ENCODE results near the gene COPB2. TPM values are rescaled to one million over a fixed set of nuclear protein-coding genes. Genes with fewer than 3 reads are reported as not detected.

COPB2 gene
- total and polyA plus RNA-seq, 2 donors (not counting 1 experiment from before 2014, with no cell fraction given), result 15.9 to 75.4 TPM

DNA sequence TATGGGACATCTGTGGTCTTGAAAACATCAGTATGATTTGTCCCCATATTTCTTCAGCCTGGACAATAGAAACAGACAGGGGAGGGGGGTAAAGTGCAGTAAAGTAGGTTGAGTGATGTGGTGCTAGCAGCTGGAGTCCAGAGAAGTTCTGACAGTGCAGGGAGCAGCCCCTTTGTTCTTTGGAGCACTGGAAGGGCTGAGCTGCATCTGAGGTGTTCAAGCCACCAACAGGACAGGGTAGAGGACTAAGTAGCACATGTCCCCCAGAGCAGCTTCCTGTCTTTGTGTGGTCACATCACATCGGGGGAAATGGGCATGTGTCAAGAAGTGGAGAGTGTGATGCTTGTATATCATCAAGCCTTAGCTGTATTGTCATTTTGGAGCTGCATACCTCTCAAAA lies 33.6 kb downstream of the COPB2 start:
- no peak overlapping the region for H2AFZ ChIP-seq (ENCODE audit: insufficient read depth, low read depth, low read length, poor library complexity, severe bottlenecking)
- no peaks in the 10 kb centered on the region for H3K9me3 ChIP-seq (ENCODE audit: control extremely low read depth in 1 of 3, control insufficient read depth in 2 of 3, insufficient read depth in 1 of 3, low read length in 2 of 3)
- no peaks in the 10 kb centered on the region for H4K20me1 ChIP-seq (ENCODE audit: control insufficient read depth, insufficient read depth, low read length, poor library complexity, severe bottlenecking)
- no peak overlapping the region for H3K27ac ChIP-seq (ENCODE audit: low read length in 2 of 2)
- no peaks in the 10 kb centered on the region for H3K79me2 ChIP-seq (ENCODE audit: control insufficient read depth, insufficient read depth, low read length)
- H3K4me2 ChIP-seq (replicated peaks; ENCODE audit: low read depth, low read length, poor library complexity, severe bottlenecking), result no peak overlapping the region
- ChIA-PET POLR2A (no interaction called here), CTCF (interaction anchor here (1.0 kb wide), 1 partner anchor 11 kb away, joined by 3 read pairs; the partner anchor contains the start of gene MRPS22)
- ATAC-seq (ENCODE audit: low read depth) (no peak), DNase-seq (no peak)
- no peaks in the 10 kb centered on the region for H3K4me1 ChIP-seq (ENCODE audit: control insufficient read depth in 2 of 2, insufficient read depth in 2 of 2, low read length in 2 of 2)
- intact Hi-C loops (cut with micrococcal nuclease), result no loop called here
- H3K27me3 ChIP-seq (replicated peaks in 1 of 4; ENCODE audit: control extremely low read depth in 1 of 4, control insufficient read depth in 3 of 4, insufficient read depth in 4 of 4, low read length in 3 of 4), result no peaks in the 10 kb centered on the region
- H3K9ac ChIP-seq (ENCODE audit: low read length), result no peak overlapping the region
- WGBS (ENCODE audit: insufficient coverage), result 50% methylated on average over 1 of the region's 1 CpG
- H3K4me3 ChIP-seq (ENCODE audit: control extremely low read depth in 1 of 5, extremely low read depth in 1 of 5, insufficient read depth in 1 of 5, low read depth in 2 of 5, low read length in 4 of 5), result no peak overlapping the region
- no peaks in the 10 kb centered on the region for H3K9me3 Mint-ChIP-seq (ENCODE audit: insufficient read depth)
- TF ChIP-seq EZH2 (IDR thresholded peaks at IDR 0.05; ENCODE audit: borderline replicate concordance, insufficient read depth, low read depth, low read length, poor library complexity, severe bottlenecking), result no peak
- TF ChIP-seq, protein P1, sequence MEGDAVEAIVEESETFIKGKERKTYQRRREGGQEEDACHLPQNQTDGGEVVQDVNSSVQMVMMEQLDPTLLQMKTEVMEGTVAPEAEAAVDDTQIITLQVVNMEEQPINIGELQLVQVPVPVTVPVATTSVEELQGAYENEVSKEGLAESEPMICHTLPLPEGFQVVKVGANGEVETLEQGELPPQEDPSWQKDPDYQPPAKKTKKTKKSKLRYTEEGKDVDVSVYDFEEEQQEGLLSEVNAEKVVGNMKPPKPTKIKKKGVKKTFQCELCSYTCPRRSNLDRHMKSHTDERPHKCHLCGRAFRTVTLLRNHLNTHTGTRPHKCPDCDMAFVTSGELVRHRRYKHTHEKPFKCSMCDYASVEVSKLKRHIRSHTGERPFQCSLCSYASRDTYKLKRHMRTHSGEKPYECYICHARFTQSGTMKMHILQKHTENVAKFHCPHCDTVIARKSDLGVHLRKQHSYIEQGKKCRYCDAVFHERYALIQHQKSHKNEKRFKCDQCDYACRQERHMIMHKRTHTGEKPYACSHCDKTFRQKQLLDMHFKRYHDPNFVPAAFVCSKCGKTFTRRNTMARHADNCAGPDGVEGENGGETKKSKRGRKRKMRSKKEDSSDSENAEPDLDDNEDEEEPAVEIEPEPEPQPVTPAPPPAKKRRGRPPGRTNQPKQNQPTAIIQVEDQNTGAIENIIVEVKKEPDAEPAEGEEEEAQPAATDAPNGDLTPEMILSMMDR (IDR thresholded peaks at IDR 0.05), result no peak
- H3K4me1 Mint-ChIP-seq, result peaks cover 3% of the 10 kb centered on the region
- no peaks in the 10 kb centered on the region for H3K27me3 Mint-ChIP-seq
- no peak overlapping the region for H3K27ac Mint-ChIP-seq
- no peak overlapping the region for H3K4me3 Mint-ChIP-seq
- peaks cover 44 to 94% of the 10 kb centered on the region in 2 experiments for H3K36me3 ChIP-seq (replicated peaks in 1 of 2; ENCODE audit: control extremely low read depth in 1 of 2, control insufficient read depth in 1 of 2, extremely low read depth in 1 of 2, insufficient read depth in 2 of 2, low read length in 1 of 2)

DNA sequence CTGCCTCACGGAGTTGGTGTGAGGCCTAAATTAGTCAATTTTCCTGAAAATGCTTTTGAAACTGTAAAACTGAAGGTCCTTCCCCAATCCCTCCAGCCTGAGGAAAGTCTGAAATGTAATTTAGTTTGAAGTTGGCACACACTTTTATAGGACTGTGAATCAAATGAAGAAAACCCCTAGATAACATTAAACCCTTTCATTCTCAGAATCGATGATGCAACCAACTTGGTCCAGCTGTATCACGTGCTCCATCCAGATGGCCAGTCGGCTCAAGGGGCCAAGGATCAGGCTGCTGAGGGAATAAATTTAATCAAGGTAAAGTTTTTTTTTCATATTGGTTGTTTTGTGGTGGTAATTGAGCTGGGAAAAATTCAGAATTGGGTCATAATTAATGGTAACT lies 34.0 kb downstream of the COPB2 start:
- Histone ChIP-seq H3K4me3 (ENCODE audit: control extremely low read depth in 1 of 5, extremely low read depth in 1 of 5, insufficient read depth in 1 of 5, low read depth in 2 of 5, low read length in 4 of 5) (no peak overlapping the region), H3K4me2 (replicated peaks; ENCODE audit: low read depth, low read length, poor library complexity, severe bottlenecking) (no peak overlapping the region), H3K9me3 (ENCODE audit: control extremely low read depth in 1 of 3, control insufficient read depth in 2 of 3, insufficient read depth in 1 of 3, low read length in 2 of 3) (no peaks in the 10 kb centered on the region), H2AFZ (ENCODE audit: insufficient read depth, low read depth, low read length, poor library complexity, severe bottlenecking) (no peak overlapping the region), H3K36me3 (replicated peaks in 1 of 2; ENCODE audit: control extremely low read depth in 1 of 2, control insufficient read depth in 1 of 2, extremely low read depth in 1 of 2, insufficient read depth in 2 of 2, low read length in 1 of 2) (peaks cover 40 to 94% of the 10 kb centered on the region in 2 experiments), H3K9ac (ENCODE audit: low read length) (no peak overlapping the region), H3K79me2 (ENCODE audit: control insufficient read depth, insufficient read depth, low read length) (no peaks in the 10 kb centered on the region), H3K27me3 (replicated peaks in 1 of 4; ENCODE audit: control extremely low read depth in 1 of 4, control insufficient read depth in 3 of 4, insufficient read depth in 4 of 4, low read length in 3 of 4) (no peaks in the 10 kb centered on the region), H3K27ac (ENCODE audit: low read length in 2 of 2) (no peak overlapping the region), H4K20me1 (ENCODE audit: control insufficient read depth, insufficient read depth, low read length, poor library complexity, severe bottlenecking) (no peaks in the 10 kb centered on the region), H3K4me1 (ENCODE audit: control insufficient read depth in 2 of 2, insufficient read depth in 2 of 2, low read length in 2 of 2) (no peaks in the 10 kb centered on the region)
- H3K9me3 Mint-ChIP-seq (ENCODE audit: insufficient read depth), result no peaks in the 10 kb centered on the region
- no CpG with 5 or more reads among the region's 4 CpGs for WGBS (ENCODE audit: insufficient coverage)
- no peak overlapping the region for H3K4me3 Mint-ChIP-seq
- intact Hi-C loops (cut with micrococcal nuclease), result no loop called here
- ATAC-seq (ENCODE audit: low read depth), result no peak
- ChIA-PET POLR2A (no interaction called here), CTCF (interaction anchor here (1.0 kb wide), 1 partner anchor 11 kb away, joined by 3 read pairs; the partner anchor contains the start of gene MRPS22)
- H3K4me1 Mint-ChIP-seq, result peaks cover 3% of the 10 kb centered on the region
- no peak overlapping the region for H3K27ac Mint-ChIP-seq
- TF ChIP-seq, protein P1 (IDR thresholded peaks at IDR 0.05), result no peak
- no peak for TF ChIP-seq EZH2 (IDR thresholded peaks at IDR 0.05; ENCODE audit: borderline replicate concordance, insufficient read depth, low read depth, low read length, poor library complexity, severe bottlenecking)
- H3K27me3 Mint-ChIP-seq, result no peaks in the 10 kb centered on the region
- no peak for DNase-seq

All from B cell (primary cell).